Natural killer cell (primary cell): ENCODE results near the gene JAZF1. TPM values are rescaled to one million over a fixed set of nuclear protein-coding genes. Genes with fewer than 3 reads are reported as not detected.

Experiments
- ATAC-seq, 3 donors: fragments of 150-1000 bp in 2 of 3; fragments of 200-7000 bp in 1 of 3; cut with Tn5 transposase; 1 replicate in 1 of 3; 2 replicates in 2 of 3; pipeline ENCODE4 v1.10.0; 2021; ENCODE audit warnings: mild to moderate bottlenecking in 2 of 3, moderate library complexity in 2 of 3
- DNase-seq, 2 donors: peaks; one replicate each; pipeline versions ENCODE4 v3.0.0 to v3.0.0-alpha.2; 2013 to 2021; ENCODE audit warnings: mixed read lengths in 1 of 2
- H3K27ac ChIP-seq: one replicate; pipeline ENCODE4 v1.5.1; 2013; ENCODE audit warnings: mild to moderate bottlenecking, low read length
- H3K27me3 ChIP-seq: one replicate; pipeline ENCODE4 v1.6.1; 2013; ENCODE audit warnings: low read length; ENCODE audit not compliant: control insufficient read depth, insufficient read depth
- H3K36me3 ChIP-seq: one replicate; pipeline ENCODE4 v1.6.1; 2013; ENCODE audit warnings: low read length; ENCODE audit not compliant: control insufficient read depth, insufficient read depth
- H3K4me1 ChIP-seq: one replicate; pipeline ENCODE4 v1.6.1; 2013; ENCODE audit warnings: low read length; ENCODE audit not compliant: control insufficient read depth, insufficient read depth
- H3K4me3 ChIP-seq: one replicate; pipeline ENCODE4 v1.5.1; 2013; ENCODE audit warnings: low read length
- H3K9me3 ChIP-seq: one replicate; pipeline ENCODE4 v1.6.1; 2013; ENCODE audit warnings: low read length; ENCODE audit not compliant: control insufficient read depth, insufficient read depth
- H3K27ac Mint-ChIP-seq, 2 donors: one replicate each; pipeline ENCODE4 v1.8.0; 2022; ENCODE audit warnings: mild to moderate bottlenecking in 2 of 2, mixed read lengths in 2 of 2, moderate library complexity in 1 of 2
- H3K27me3 Mint-ChIP-seq, 2 donors: one replicate each; pipeline ENCODE4 v1.8.0; 2022; ENCODE audit warnings: low read depth in 2 of 2, mixed read lengths in 2 of 2
- H3K36me3 Mint-ChIP-seq: one replicate; pipeline ENCODE4 v1.8.0; 2022; ENCODE audit warnings: mixed read lengths
- H3K4me1 Mint-ChIP-seq, 2 donors: one replicate each; pipeline ENCODE4 v1.8.0; 2022; ENCODE audit warnings: mixed read lengths in 2 of 2
- H3K4me3 Mint-ChIP-seq: one replicate; pipeline ENCODE4 v1.8.0; 2022; ENCODE audit warnings: mild to moderate bottlenecking, moderate library complexity, mixed read lengths
- H3K9me3 Mint-ChIP-seq, 2 donors: one replicate each; pipeline ENCODE4 v1.8.0; 2022; ENCODE audit warnings: mixed read lengths in 2 of 2
- WGBS: methylation state at CpG from one replicate; pipeline ENCODE4 v1.1.7; 2013; ENCODE audit warnings: missing lambda C conversion rate; ENCODE audit not compliant: insufficient coverage; 5-methylcytosine and 5-hydroxymethylcytosine counted together
- intact Hi-C: fragments of 100-400 bp; cut with micrococcal nuclease; formaldehyde crosslinking; loops from one replicate; pipeline ENCODE4 v1.14.2; 2022
- total RNA-seq, 4 donors: library from RNA; stranded (reverse); fragments of 120-200 nt in 1 of 4; gene quantifications; one replicate each; pipeline versions ENCODE4 v1.2.3 to v1.2.4, GENCODE V29; 2013 to 2022
- TF ChIP-seq, protein P1 (sequence below): fragments of 200-600 bp; IDR thresholded peaks from one replicate; pipeline ENCODE4 v1.8.0; 2022; ENCODE audit warnings: antibody characterized with exemption

JAZF1 gene
- total RNA-seq, 3 donors from 2014 or later (not counting 1 experiment from before 2014, with no cell fraction given) = 82.5 to 89.7 (median 87.6) TPM

DNA sequence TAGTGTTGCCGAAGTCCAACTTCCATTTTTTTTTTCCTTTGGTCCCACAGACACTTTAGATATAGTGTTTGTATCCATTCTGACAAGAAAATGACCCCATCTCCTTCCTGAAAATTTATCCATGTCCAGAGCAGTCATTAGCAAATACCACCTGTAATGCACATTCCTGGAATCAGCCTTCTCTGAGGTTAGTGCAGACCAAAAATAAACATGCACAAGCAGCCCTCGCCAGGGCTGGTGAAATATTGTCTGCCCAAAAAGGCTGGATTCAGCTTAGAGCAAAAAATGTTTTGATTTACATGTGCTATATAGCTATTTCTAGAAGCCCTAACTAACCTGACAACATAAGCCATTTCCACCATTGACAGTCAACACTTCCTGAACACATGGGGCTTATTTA, 294.9 kb downstream of the JAZF1 start:
- Mint-ChIP-seq H3K4me1 (peaks cover 33 to 44% of the 10 kb centered on the region in 2 donors), H3K4me3 (no peak overlapping the region), H3K36me3 (peaks cover 5% of the 10 kb centered on the region), H3K27me3 (no peaks in the 10 kb centered on the region), H3K9me3 (no peaks in the 10 kb centered on the region), H3K27ac (no peak overlapping the region)
- Histone ChIP-seq H3K27ac (no peak overlapping the region), H3K4me3 (no peak overlapping the region), H3K36me3 (peaks cover 7% of the 10 kb centered on the region), H3K27me3 (no peaks in the 10 kb centered on the region), H3K9me3 (no peaks in the 10 kb centered on the region), H3K4me1 (no peaks in the 10 kb centered on the region)
- no peak for DNase-seq
- intact Hi-C loops = no loop called here
- WGBS = 100% methylated on average over 2 of the region's 2 CpGs
- no peak for ATAC-seq
- TF ChIP-seq, protein P1, sequence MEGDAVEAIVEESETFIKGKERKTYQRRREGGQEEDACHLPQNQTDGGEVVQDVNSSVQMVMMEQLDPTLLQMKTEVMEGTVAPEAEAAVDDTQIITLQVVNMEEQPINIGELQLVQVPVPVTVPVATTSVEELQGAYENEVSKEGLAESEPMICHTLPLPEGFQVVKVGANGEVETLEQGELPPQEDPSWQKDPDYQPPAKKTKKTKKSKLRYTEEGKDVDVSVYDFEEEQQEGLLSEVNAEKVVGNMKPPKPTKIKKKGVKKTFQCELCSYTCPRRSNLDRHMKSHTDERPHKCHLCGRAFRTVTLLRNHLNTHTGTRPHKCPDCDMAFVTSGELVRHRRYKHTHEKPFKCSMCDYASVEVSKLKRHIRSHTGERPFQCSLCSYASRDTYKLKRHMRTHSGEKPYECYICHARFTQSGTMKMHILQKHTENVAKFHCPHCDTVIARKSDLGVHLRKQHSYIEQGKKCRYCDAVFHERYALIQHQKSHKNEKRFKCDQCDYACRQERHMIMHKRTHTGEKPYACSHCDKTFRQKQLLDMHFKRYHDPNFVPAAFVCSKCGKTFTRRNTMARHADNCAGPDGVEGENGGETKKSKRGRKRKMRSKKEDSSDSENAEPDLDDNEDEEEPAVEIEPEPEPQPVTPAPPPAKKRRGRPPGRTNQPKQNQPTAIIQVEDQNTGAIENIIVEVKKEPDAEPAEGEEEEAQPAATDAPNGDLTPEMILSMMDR = no peak

DNA sequence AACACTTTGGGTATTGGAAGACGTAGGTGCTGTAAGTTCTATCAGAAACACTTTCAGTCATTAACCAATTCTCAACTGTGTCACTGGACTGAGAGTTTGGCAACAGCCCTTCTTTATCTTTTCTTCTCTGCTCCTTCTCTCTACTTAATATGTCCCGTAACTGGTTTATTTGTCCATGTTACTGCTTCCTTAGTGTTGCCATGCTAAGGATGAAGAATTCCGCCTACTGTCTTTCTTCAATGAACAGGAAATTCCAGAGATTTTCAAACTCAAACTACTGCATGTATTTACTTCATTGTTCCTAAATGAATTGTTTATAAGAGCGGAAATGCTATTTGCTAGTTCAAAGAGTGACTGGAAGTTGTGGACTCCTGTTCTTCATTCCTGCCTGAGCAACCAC, 296.9 kb downstream of the JAZF1 start:
- Mint-ChIP-seq H3K36me3 (peaks cover 5% of the 10 kb centered on the region), H3K4me3 (no peak overlapping the region), H3K27ac (no peak overlapping the region), H3K27me3 (no peaks in the 10 kb centered on the region), H3K4me1 (peaks cover 27 to 36% of the 10 kb centered on the region in 2 donors), H3K9me3 (no peaks in the 10 kb centered on the region)
- intact Hi-C loops = no loop called here
- H3K36me3 ChIP-seq = peaks cover 5% of the 10 kb centered on the region
- H3K4me3 ChIP-seq = no peak overlapping the region
- WGBS = 100% methylated on average over 3 of the region's 4 CpGs
- H3K27ac ChIP-seq = no peak overlapping the region
- no peaks in the 10 kb centered on the region for H3K9me3 ChIP-seq
- DNase-seq = no peak
- no peak for ATAC-seq
- TF ChIP-seq, protein P1 = no peak
- no peaks in the 10 kb centered on the region for H3K4me1 ChIP-seq
- H3K27me3 ChIP-seq = no peaks in the 10 kb centered on the region

DNA sequence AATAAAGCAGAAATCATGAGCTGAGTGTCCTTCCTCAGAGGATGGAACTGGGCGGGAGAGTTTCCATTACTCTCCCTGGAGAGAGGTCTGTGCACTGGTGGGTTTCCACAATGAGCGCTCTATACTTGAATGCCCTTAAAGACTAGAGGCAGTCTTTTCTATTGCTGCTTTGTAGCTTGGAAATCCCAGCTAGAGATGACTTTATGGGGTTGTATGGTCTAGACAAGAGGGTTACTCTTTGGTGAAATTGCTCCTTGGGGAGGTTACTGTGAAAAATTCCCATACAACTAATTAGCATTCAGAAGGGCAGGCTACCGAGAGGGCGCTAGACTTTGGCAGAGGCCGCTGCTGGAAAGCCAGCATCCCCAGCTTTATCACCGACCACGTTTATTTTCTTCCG, 303.8 kb downstream of the JAZF1 start:
- no peaks in the 10 kb centered on the region for H3K36me3 ChIP-seq
- no peak overlapping the region for H3K4me3 ChIP-seq
- no peaks in the 10 kb centered on the region for H3K9me3 ChIP-seq
- no peaks in the 10 kb centered on the region for H3K9me3 Mint-ChIP-seq
- H3K4me1 Mint-ChIP-seq = peaks cover 51 to 56% of the 10 kb centered on the region in 2 donors
- DNase-seq (no peak), ATAC-seq (no peak)
- no peak overlapping the region for H3K27ac ChIP-seq
- no peaks in the 10 kb centered on the region for H3K36me3 Mint-ChIP-seq
- H3K4me3 Mint-ChIP-seq = no peak overlapping the region
- TF ChIP-seq, protein P1 = no peak
- H3K27me3 ChIP-seq = no peaks in the 10 kb centered on the region
- no peaks in the 10 kb centered on the region for H3K27me3 Mint-ChIP-seq
- intact Hi-C loops = no loop called here
- 97% methylated on average over 8 of the region's 8 CpGs for WGBS
- no peak overlapping the region for H3K27ac Mint-ChIP-seq
- no peaks in the 10 kb centered on the region for H3K4me1 ChIP-seq

DNA sequence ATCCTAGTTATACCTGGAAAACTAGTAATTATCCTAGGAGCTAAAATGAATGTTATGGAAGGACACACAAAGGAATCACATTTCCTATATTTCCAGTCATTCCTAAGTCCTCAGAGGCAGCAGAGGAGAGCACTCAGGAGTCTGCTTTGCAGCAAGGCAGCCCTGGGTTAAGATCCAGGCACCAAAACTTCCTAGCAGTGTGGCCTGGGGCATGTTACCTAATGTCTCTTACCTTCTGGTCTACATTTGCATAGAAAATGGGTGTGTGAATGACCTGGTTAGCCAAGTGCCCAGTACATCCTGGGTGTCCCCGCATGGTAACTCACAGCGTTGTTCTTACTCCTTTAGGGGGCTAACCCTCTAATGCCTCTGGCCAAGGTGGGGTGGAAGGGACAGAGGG, 304.8 kb downstream of the JAZF1 start:
- H3K27ac ChIP-seq = no peak overlapping the region
- no peaks in the 10 kb centered on the region for H3K27me3 Mint-ChIP-seq
- peak overlapping the region; percentile 0 to 38 for H3K27ac Mint-ChIP-seq

More for the DNA sequence above, 304.8 kb downstream of the JAZF1 start:
- Histone ChIP-seq H3K36me3 (no peaks in the 10 kb centered on the region), H3K4me1 (no peaks in the 10 kb centered on the region), H3K27me3 (no peaks in the 10 kb centered on the region), H3K4me3 (no peak overlapping the region), H3K9me3 (no peaks in the 10 kb centered on the region)
- no peak overlapping the region for H3K4me3 Mint-ChIP-seq
- peaks cover 60 to 65% of the 10 kb centered on the region in 2 donors for H3K4me1 Mint-ChIP-seq
- ATAC-seq (no peak), DNase-seq (no peak)
- intact Hi-C loops = no loop called here
- 100% methylated on average over 2 of the region's 2 CpGs for WGBS
- H3K36me3 Mint-ChIP-seq = no peaks in the 10 kb centered on the region
- no peaks in the 10 kb centered on the region for H3K9me3 Mint-ChIP-seq
- TF ChIP-seq, protein P1 = no peak
